Tibial artery (tissue), 4 donors: ENCODE data around the gene SIRT3.
"Not testable (repeated sequence)": the region's sequence is repeated elsewhere in the genome, so short reads cannot be mapped to it uniquely, and the experiment has no call there.

Experiments used
- DNase-seq, 2 donors: peaks; one replicate each; pipeline ENCODE4 v3.0.0-alpha.2; 2019
- H3K27ac ChIP-seq, 2 donors: fragments of 200-600 bp; sonication (generic) in 1 of 2; 1 replicate in 1 of 2; 2 replicates in 1 of 2; pipeline ENCODE4 v1.5.1; 2018 to 2019; ENCODE audit warnings: mild to moderate bottlenecking in 1 of 2
- H3K27me3 ChIP-seq, 2 donors: fragments of 200-600 bp; sonication (generic) in 1 of 2; one replicate each; pipeline versions ENCODE4 v1.5.1 to v1.6.0; 2016 to 2019
- H3K36me3 ChIP-seq, 3 donors: fragments of 200-600 bp; sonication (generic) in 2 of 3; one replicate each; pipeline ENCODE4 v1.5.1; 2016 to 2019; ENCODE audit warnings: mild to moderate bottlenecking in 2 of 3
- H3K4me1 ChIP-seq, 4 donors: fragments of 200-600 bp; sonication (generic) in 2 of 4; 1 replicate in 3 of 4; 2 replicates in 1 of 4; pipeline ENCODE4 v1.5.1; 2016 to 2019
- H3K4me3 ChIP-seq, 2 donors: fragments of 200-600 bp; sonication (generic) in 1 of 2; 1 replicate in 1 of 2; 2 replicates in 1 of 2; pipeline ENCODE4 v1.5.1; 2018 to 2019; ENCODE audit warnings: mild to moderate bottlenecking in 2 of 2
- H3K9me3 ChIP-seq, 3 donors: fragments of 200-600 bp; sonication (generic) in 1 of 3; one replicate each; pipeline ENCODE4 v1.5.1; 2016 to 2019
- intact Hi-C: fragments of 100-400 bp; cut with DNase I; formaldehyde crosslinking; loops from one replicate; pipeline ENCODE4 v1.15.0; 2023; ENCODE audit warnings: low total_unique reads
- TF ChIP-seq, protein P1 (sequence below), 2 experiments: fragments of 200-600 bp in 1 of 2; fragments of 450-650 bp in 1 of 2; IDR thresholded peaks; one replicate each; pipeline ENCODE4 v1.5.1; 2017 to 2019; ENCODE audit warnings: antibody characterized with exemption in 2 of 2, mild to moderate bottlenecking in 1 of 2, moderate library complexity in 1 of 2

The SIRT3 gene

DNA sequence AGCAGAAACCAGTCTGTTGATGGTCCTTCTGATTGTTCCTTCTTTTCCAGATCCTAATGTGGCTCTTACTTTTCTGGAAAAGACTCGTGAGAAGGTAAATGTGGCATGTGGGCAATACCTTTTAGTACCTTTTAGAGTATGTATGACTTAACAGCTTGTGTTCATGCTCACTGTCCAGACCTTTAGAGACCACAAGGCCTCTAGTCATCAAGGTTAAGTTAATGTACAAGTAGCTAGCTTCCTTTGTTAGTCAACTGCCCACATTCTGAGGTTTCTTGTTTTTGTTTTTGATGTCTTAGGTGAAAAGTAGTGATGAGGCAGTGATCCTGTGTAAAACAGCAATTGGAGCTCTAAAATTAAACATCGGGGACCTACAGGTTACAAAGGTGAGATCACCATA, 8.2 kb upstream of the SIRT3 start:
- no peak for DNase-seq
- H3K4me1 ChIP-seq = no peaks in the 10 kb centered on the region
- intact Hi-C loops = no loop called here
- TF ChIP-seq, protein P1, sequence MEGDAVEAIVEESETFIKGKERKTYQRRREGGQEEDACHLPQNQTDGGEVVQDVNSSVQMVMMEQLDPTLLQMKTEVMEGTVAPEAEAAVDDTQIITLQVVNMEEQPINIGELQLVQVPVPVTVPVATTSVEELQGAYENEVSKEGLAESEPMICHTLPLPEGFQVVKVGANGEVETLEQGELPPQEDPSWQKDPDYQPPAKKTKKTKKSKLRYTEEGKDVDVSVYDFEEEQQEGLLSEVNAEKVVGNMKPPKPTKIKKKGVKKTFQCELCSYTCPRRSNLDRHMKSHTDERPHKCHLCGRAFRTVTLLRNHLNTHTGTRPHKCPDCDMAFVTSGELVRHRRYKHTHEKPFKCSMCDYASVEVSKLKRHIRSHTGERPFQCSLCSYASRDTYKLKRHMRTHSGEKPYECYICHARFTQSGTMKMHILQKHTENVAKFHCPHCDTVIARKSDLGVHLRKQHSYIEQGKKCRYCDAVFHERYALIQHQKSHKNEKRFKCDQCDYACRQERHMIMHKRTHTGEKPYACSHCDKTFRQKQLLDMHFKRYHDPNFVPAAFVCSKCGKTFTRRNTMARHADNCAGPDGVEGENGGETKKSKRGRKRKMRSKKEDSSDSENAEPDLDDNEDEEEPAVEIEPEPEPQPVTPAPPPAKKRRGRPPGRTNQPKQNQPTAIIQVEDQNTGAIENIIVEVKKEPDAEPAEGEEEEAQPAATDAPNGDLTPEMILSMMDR (IDR thresholded peaks at IDR 0.05) = no peak
- no peaks in the 10 kb centered on the region for H3K9me3 ChIP-seq
- H3K27me3 ChIP-seq = no peaks in the 10 kb centered on the region
- no peak overlapping the region for H3K4me3 ChIP-seq
- H3K36me3 ChIP-seq = peaks cover 72 to 95% (median 77%) of the 10 kb centered on the region in 3 donors
- H3K27ac ChIP-seq = no peak overlapping the region

GRCh38 chr11:241634-242033, 5.5 kb upstream of the SIRT3 start:
- H3K4me1 ChIP-seq = peaks cover 0 to 15% (median 12%) of the 10 kb centered on the region in 4 donors
- no peaks in the 10 kb centered on the region for H3K9me3 ChIP-seq
- no peaks in the 10 kb centered on the region for H3K27me3 ChIP-seq
- intact Hi-C loops = no loop called here
- H3K27ac ChIP-seq = no peak overlapping the region
- H3K36me3 ChIP-seq = peaks cover 46 to 70% (median 52%) of the 10 kb centered on the region in 3 donors
- DNase-seq = no peak
- H3K4me3 ChIP-seq = no peak overlapping the region
- TF ChIP-seq, protein P1 (IDR thresholded peaks at IDR 0.05) = no peak

DNA sequence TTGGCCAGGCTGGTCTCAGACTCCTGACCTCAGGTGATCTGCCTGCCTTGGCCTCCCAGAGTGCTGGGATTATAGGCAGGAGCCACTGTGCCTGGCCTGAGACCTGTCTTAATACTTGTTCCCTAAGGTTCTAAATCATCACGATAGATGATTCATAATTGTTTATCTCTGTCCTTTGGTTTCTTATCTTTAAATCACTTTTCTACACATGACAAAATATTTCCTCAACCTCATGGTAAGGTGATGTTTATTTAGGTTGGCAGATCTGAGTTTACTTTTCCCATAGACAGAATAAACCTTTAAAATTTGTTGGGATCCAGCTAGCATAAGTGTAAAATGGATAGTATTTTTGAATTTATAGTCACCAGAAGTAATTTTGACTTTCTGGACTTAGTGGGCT, 4.2 kb upstream of the SIRT3 start:
- no peaks in the 10 kb centered on the region for H3K27me3 ChIP-seq
- peaks cover 0 to 19% (median 16%) of the 10 kb centered on the region in 4 donors for H3K4me1 ChIP-seq
- H3K4me3 ChIP-seq = no peak overlapping the region
- TF ChIP-seq, protein P1 (IDR thresholded peaks at IDR 0.05) = no peak
- intact Hi-C loops = no loop called here
- H3K36me3 ChIP-seq = peaks cover 33 to 57% (median 40%) of the 10 kb centered on the region in 3 donors
- no peak overlapping the region for H3K27ac ChIP-seq
- no peaks in the 10 kb centered on the region for H3K9me3 ChIP-seq
- no peak for DNase-seq

DNA sequence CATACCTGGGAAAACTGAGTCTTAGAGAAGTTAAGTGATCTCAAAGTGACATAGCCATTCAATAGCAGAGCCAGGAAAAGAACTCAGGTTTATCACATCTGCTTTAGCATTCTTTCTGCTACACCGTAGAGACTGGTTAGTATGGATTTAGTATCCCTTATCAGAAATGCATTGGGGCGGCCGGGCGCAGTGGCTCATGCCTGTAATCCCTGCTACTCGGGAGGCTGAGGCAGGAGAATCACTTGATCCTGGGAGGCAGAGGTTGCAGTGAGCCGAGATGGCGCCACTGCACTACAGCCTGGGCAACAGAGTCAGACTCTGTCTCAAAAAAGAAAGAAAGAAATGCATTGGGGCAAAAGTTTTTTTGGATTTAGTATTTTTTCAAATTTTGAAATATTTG, 2.2 kb upstream of the SIRT3 start:
- H3K9me3 ChIP-seq, DNase-seq, H3K27ac ChIP-seq, H3K4me3 ChIP-seq, intact Hi-C loops, H3K27me3 ChIP-seq: not testable (repeated sequence)
- peaks cover 0 to 26% (median 23%) of the 10 kb centered on the region in 4 donors for H3K4me1 ChIP-seq
- H3K36me3 ChIP-seq = peaks cover 13 to 40% (median 20%) of the 10 kb centered on the region in 3 donors

DNA sequence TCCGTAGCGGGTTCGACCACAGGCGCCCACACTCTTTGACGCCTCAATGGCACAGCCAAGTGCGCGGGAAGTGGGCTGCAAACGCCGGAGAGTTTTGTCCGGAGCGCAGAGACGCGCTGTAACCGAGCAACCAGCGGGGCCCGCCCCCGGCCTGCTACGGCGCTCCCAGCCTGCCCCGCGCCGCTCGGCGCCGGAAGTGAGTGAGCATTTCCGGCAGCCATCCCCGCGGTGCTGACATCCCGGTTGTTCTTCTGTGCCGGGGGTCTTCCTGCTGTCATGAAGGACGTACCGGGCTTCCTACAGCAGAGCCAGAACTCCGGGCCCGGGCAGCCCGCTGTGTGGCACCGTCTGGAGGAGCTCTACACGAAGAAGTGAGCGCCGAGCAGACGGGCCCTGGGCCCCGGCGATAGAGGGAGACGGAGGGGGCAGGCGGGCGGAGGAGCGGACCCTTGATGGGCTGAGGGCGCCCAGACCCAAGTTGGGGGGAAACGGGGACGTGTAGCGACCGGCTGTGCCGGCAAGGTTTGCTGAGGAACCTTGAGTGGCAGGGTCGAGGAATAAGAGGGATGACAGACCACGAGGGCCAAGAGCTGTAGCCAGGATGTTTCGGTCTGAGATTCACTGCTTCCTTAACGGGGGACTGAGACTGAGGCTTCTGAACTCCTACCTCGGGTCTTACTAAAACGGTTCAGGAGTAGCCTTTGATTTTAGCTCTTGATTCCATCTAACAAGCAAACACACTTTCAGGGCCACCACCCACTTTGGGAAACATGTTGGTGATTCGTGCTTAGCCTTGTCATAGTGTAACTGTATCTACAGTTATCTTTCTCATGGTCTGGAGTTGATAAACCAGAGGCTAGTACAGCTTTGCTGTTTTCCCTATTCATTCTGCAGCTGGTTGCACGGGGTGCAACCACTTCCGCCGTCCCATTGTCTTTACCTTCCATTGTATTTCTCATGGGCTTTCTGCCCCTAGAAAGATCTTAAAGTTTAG, 929 bp upstream of the SIRT3 start, which contains the start of gene PSMD13:
Gene PSMD13 (plus strand): TSS at position 203 of the 994 bp plus-strand sequence. CDS start 74 bp downstream, at position 277.
- H3K36me3 ChIP-seq = peaks cover 5 to 34% (median 10%) of the 10 kb centered on the region in 3 donors
- H3K4me1 ChIP-seq = peaks cover 0 to 26% (median 23%) of the 10 kb centered on the region in 4 donors
- peak; percentile 82 to 90 for DNase-seq
- no peaks in the 10 kb centered on the region for H3K9me3 ChIP-seq
- intact Hi-C loops = loop anchor here (2.0 kb wide), 1 partner anchor 26 kb away; no protein-coding TSS in a partner anchor
- peak within 1 kb of the TSS; percentile 95 to 98 for H3K27ac ChIP-seq
- no peaks in the 10 kb centered on the region for H3K27me3 ChIP-seq
- TF ChIP-seq, protein P1 (IDR thresholded peaks at IDR 0.05) = peak in 1 of 2 experiments; percentile 32
- peak within 1 kb of the TSS; percentile 98 to 99 for H3K4me3 ChIP-seq

GRCh38 chr11:235609-235996, 539 bp downstream of the SIRT3 start:
- Histone ChIP-seq H3K27me3 (no peaks in the 10 kb centered on the region), H3K27ac (peak overlapping the region; percentile 95 to 98), H3K36me3 (peaks cover 0 to 21% (median 3%) of the 10 kb centered on the region in 3 donors), H3K9me3 (no peaks in the 10 kb centered on the region), H3K4me1 (peaks cover 0 to 26% (median 23%) of the 10 kb centered on the region in 4 donors), H3K4me3 (peak overlapping the region; percentile 98 to 99)
- intact Hi-C loops = no loop called here
- no peak for DNase-seq
- TF ChIP-seq, protein P1 (IDR thresholded peaks at IDR 0.05) = no peak
